COLO829 (cell line): Measurements from ENCODE around the gene GPNMB.
A peak's percentile ranks its signal among the peaks of the same experiment; 100 is the strongest.

ENCODE experiments used
- DNase-seq: peaks from one replicate; pipeline ENCODE4 v3.0.0; 2012; ENCODE audit warnings: low spot score

Gene GPNMB

GRCh38 chr7:23230641-23231101 lies 15.9 kb upstream of the GPNMB start:
- no peak for DNase-seq

DNA sequence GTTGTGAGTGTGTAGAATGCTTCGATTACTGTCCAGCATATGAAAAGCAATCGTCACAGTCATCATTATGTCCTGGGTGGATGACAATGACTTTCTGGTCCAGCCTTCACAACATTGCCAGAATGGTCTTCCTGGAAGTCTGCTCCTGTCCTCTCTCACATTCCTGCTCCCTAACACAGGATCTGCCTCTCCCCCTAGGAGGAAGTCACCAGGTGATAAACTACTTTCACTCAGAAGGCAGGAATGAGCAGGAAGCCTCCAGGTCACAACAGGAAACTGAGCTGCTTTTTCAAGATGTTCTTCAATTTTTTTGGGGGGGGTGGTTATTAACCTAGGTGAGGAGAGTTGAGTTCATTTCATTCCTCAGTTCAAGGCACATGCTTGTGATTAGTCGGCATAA lies 13.6 kb upstream of the GPNMB start:
- no peak for DNase-seq

GRCh38 chr7:23234569-23235296 lies 11.8 kb upstream of the GPNMB start:
- no peak for DNase-seq

- DNase-seq = no peak
These were observed 10.8 kb upstream of the GPNMB start for GRCh38 chr7:23235813-23236221.

GRCh38 chr7:23237000-23237399 lies 9.6 kb upstream of the GPNMB start:
- DNase-seq = no peak

DNA sequence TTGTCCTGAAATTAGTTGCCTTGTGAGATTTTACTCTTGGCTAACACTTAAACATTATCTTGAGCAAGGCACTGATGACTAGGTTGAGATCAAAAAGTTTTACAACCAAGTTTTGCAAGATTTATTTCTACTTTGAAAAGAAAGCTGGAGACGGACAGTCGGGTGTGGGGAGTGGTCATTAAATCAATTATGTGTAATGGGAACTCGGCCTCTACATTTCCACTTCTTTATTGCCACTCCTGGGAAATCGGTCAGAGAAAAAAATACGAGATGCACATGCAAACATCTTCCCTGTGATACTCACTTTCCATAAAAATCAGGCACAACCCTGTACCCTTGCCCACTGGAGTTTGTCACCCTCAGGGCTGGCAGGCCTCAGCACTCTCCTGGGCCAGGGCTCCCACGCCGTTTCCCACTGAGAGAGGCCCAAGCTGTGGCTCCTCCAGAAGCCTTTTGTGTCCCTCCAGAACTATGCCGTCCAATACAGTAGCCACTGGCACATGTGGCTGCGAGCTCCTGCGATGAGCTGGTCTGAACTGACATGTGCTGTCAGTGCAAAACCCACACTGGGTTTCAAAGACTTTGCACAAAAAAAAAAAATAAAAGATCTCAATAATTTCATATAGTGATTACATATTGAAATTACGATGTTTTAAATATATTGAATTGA lies 7.5 kb upstream of the GPNMB start:
- no peak for DNase-seq

DNA sequence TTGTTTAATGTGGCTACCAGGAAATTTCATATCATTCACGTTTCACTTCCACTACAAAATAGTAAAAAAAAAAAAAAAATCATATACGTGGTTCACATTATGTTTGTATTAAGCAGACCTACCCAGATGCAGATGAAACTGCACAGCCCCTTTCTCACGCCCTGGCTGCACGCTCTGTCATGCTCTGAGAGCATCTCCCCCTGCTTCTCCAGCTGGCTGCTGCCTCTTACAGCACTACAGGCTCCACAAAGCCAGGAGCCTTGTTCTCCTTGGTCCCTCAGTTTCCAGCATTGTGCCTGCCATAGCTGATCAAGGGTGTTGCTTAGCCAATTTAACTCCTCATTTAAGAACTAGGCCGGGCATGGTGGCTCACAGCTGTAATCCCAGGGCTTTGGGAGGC lies 6.9 kb upstream of the GPNMB start:
- no peak for DNase-seq

- peak; percentile 32 for DNase-seq
These were observed 4.3 kb upstream of the GPNMB start for GRCh38 chr7:23242321-23242720.

DNA sequence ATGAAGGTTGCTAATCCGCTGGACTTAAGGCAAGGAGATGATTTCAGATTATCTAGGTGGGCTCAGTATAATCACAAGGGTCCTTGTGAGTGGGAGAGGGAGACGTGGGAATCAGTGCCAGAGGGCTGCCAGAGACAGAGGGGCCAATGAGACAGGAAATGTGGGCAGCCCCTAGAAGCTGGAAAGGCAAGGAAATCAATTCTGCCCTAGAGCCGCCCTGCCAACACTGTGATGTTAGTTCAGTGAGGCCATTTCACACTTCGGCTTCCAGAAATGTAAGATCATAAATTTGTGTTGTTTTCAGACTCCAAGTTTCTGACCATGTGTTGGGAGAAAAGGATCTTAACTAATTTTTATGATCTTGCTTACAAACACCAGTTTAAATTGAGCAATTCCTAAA lies 3.6 kb upstream of the GPNMB start:
- DNase-seq = no peak

- peak; percentile 52 for DNase-seq
These were observed 549 bp downstream of the GPNMB start for GRCh38 chr7:23247046-23247602.

DNA sequence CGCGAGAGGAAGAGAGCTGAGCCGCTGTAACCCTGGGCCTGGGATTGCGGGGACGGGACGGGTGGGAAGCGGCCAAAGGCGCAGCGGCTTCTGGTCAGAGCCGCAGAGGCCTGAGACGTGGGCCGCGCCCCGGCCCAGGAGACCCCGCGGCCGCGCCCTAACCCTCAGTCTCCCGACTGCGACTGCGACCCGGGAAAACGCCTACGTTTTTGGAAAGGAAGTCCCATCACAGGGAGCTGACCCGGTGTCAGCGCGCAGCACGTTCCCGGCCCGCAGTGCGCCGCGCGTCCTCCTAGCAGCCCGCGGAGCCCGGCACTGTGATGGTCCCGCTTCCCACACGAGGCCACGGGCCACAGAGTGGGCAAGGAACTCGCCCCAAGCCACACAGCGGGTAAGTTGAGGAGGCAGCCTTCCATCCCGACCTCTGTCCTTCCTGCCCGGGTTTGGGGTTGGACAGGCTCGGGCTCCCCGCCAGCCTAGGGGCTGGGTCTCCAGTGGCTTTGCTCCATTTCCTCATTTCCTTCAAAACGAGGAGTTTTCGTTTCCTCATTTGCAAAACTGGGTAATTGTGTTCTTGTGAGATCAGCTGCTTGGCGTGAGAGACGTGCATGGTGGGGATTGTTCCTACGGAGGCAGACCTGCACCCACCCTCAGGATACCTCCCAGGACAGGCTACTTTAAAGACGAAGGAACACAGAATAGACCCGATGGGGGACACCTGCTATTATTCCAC lies 1.2 kb downstream of the GPNMB start:
- DNase-seq = peak; percentile 53

DNA sequence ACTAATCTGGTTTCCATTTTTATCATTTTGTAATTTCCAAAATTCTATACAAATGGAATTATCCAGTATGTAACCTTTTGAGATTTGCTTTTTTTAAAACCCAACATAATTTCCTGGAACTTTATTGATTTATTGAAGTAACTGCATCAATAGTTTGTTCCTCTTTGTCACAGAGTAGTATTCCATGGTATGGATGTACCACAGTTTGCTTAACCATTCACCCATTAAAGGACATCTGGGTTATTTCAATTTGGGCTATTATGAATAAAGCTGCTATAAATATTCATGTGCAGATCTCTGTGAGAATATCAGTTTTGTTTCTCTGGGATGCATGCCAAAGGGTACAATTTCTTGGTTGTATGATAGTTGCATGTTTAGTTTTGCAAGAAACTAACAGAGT lies 2.9 kb downstream of the GPNMB start:
- DNase-seq = no peak

DNA sequence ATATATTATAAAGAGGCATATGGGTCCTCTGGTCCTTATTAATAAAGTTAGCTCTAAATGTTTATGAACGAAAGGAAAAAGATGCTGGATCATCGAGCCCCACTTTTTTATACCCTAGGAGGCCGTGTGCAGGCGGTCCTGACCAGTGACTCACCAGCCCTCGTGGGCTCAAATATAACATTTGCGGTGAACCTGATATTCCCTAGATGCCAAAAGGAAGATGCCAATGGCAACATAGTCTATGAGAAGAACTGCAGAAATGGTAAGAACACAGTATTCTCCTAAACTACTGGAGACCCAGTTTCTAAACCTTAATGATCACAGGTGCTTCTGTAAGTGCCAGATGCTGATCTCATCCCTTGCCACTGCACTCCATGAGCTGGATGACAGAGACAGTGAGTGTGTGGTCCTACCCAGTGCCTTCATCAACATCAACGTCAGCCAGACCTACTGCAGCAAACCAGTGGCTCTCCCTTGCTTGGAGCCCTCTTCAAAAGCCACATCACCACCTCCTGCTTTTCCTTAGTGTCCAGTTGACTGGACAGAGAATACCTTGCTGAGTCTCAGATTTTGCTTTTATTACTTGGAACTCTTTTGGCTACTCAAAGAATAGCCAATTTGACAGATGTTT lies 7.6 kb downstream of the GPNMB start:
- DNase-seq = no peak

DNA sequence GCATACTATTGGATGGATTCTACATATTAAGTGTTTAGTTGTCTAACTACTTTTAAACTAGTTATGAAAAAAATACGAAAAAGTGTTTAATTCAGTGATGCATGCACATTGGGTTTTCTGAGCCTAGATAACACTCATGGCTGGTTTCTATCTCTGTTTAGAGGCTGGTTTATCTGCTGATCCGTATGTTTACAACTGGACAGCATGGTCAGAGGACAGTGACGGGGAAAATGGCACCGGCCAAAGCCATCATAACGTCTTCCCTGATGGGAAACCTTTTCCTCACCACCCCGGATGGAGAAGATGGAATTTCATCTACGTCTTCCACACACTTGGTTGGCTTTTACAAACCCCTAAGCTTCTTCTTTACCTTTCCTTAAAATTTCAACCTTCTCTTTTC lies 10.2 kb downstream of the GPNMB start:
- DNase-seq = no peak

DNA sequence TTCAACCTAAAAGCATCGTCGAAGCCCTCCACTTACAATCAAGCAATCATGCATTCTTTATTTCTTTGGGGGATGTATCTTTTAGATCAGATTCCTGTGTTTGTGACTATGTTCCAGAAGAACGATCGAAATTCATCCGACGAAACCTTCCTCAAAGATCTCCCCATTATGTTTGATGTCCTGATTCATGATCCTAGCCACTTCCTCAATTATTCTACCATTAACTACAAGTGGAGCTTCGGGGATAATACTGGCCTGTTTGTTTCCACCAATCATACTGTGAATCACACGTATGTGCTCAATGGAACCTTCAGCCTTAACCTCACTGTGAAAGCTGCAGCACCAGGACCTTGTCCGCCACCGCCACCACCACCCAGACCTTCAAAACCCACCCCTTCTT lies 13.8 kb downstream of the GPNMB start:
- DNase-seq = no peak

DNA sequence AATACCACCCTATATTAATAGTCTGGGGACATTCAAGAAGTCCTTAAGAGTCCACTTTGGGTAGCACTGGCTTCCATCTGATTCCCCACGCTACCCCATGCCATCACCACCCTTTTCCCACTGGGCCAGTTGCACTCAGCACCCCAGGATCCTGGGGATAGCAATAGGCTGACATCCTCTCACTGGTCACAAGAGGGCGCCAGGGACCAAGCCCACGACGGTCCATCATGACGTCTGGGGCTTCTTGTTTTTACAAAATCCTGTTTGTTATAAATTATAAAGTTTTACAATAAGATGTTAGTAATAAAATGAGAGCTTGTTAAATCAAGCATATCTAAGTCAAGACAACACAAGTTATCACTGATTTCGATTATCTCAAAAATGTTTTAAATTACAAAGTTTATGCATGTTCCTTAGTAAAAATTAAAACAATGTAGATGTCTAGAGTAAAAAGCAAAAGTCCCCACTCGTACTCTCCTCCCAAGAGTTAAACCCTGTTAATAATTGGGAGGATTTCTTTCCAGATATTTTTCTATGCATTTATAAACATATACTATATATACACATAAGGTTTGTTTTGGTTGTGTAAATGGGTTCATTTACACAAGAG lies 15.4 kb downstream of the GPNMB start:
- DNase-seq = peak; percentile 75

- DNase-seq = no peak
These were observed 18.4 kb downstream of the GPNMB start for GRCh38 chr7:23264916-23265458.

DNA sequence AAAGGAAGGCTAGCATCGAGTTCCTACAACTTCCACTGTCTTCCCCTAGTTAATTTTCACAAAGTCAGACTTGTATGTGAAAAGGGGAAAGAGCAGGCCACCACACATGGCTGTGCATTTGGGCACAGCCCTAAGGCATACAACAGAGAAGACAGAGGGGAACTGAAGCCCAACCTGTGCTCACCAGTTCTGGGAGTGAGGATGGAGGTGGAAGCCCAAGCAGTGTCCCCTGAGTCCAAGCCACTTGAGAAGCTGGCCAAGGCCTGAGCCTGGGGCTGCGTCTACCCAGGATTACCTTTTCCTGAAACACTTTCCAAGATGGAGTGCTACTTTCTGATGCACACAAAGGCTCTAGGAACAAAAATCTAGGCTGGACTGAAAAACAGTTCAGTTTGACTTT lies 20.3 kb downstream of the GPNMB start:
- no peak for DNase-seq

DNA sequence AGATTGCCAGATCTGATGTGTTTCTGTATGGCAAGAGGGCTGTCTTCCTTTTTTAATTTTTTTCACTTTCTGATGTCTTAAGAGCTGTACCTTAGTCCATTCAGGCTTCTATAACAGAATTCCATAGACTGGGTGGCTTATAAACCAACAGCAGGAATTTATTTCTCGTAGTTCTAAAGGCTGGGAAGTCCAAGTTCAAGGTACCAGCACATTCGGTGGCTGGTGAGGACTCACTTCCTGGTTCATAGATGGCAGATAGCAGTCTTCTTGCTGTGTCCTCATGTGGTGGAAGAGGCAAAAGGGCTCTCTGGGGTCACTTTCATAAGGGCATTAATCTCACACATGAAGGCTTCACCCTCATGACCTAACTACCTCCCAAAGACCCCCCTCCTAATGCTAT lies 20.8 kb downstream of the GPNMB start:
- no peak for DNase-seq

DNA sequence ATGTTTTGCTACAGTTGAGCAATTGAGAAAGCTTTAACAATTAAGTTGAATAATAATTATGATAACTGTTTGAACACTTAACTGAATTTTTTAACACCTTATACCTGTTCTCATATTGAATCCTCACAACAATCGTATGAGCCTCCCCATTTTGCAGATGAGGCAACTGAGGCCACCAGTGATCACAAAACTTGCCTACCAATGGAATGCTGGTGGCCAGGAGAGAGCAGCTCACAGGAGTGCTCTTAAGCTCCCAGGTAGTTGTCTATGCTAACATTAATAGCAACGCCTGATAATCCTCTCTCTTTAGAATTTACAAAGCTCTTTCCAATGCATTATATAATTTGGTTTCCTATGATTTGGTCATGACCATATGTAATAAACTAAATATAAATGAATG lies 21.6 kb downstream of the GPNMB start:
- no peak for DNase-seq

- DNase-seq = no peak
These were observed 22.2 kb downstream of the GPNMB start for GRCh38 chr7:23268746-23269145.

GRCh38 chr7:23272275-23272674 lies 25.7 kb downstream of the GPNMB start:
- no peak for DNase-seq
